Spleen (tissue), 11 donors: ENCODE data around the gene CDK12. TPM values are rescaled to one million over a fixed set of nuclear protein-coding genes. Genes with fewer than 3 reads are reported as not detected.

ENCODE experiments used
- DNase-seq: peaks from one replicate; pipeline ENCODE4 v3.0.0-alpha.2; 2020
- H3K27ac ChIP-seq, 8 donors: fragments of 200-600 bp; sonication (generic) in 7 of 8; 1 replicate in 4 of 8; 2 replicates in 4 of 8; pipeline versions ENCODE4 v1.5.0 to v1.8.0; 2016 to 2021; ENCODE audit warnings: inconsistent platforms in 4 of 8, mild to moderate bottlenecking in 4 of 8, moderate library complexity in 1 of 8
- H3K27me3 ChIP-seq, 7 donors: fragments of 200-600 bp; sonication (generic) in 6 of 7; replicated peaks in 1 of 7; 1 replicate in 4 of 7; 2 replicates in 3 of 7; pipeline versions ENCODE4 v1.5.0 to v1.8.0; 2016 to 2021; ENCODE audit warnings: inconsistent platforms in 3 of 7, mild to moderate bottlenecking in 1 of 7
- H3K36me3 ChIP-seq, 6 donors: fragments of 200-600 bp; sonication (generic) in 5 of 6; 1 replicate in 4 of 6; 2 replicates in 2 of 6; pipeline versions ENCODE4 v1.5.0 to v1.8.0; 2016 to 2021; ENCODE audit warnings: inconsistent platforms in 2 of 6
- H3K4me1 ChIP-seq, 6 donors: fragments of 200-600 bp; sonication (generic) in 5 of 6; 1 replicate in 3 of 6; 2 replicates in 3 of 6; pipeline versions ENCODE4 v1.5.0 to v1.8.0; 2016 to 2021; ENCODE audit warnings: inconsistent platforms in 3 of 6
- H3K4me3 ChIP-seq, 8 donors: fragments of 200-600 bp; sonication (generic) in 7 of 8; 1 replicate in 4 of 8; 2 replicates in 4 of 8; pipeline versions ENCODE4 v1.5.0 to v1.8.0; 2016 to 2021; ENCODE audit warnings: inconsistent platforms in 4 of 8, mild to moderate bottlenecking in 4 of 8, moderate library complexity in 2 of 8
- H3K9me3 ChIP-seq, 8 donors: fragments of 200-600 bp; sonication (generic) in 7 of 8; 1 replicate in 4 of 8; 2 replicates in 4 of 8; pipeline versions ENCODE4 v1.5.0 to v1.8.0; 2016 to 2021; ENCODE audit warnings: inconsistent platforms in 4 of 8
- CTCF ChIP-seq, 11 experiments: fragments of 200-600 bp in 7 of 11; fragments of 450-650 bp in 4 of 11; sonication (generic) in 4 of 11; IDR thresholded peaks in 8 of 11; conservative IDR thresholded peaks in 3 of 11; 1 replicate in 7 of 11; 2 replicates in 4 of 11; pipeline versions ENCODE4 v1.4.0 to v1.8.0; 2016 to 2021; ENCODE audit warnings: antibody characterized with exemption in 11 of 11, inconsistent platforms in 4 of 11, mild to moderate bottlenecking in 1 of 11
- POLR2A ChIP-seq, 3 donors: fragments of 450-650 bp; IDR thresholded peaks; one replicate each; pipeline ENCODE4 v1.5.1; 2017; ENCODE audit warnings: antibody characterized with exemption in 3 of 3, mild to moderate bottlenecking in 1 of 3
- POLR2AphosphoS5 ChIP-seq, 3 donors: sonication (generic); formaldehyde crosslinking; IDR thresholded peaks; one replicate each; pipeline ENCODE4 v1.5.1; 2017; ENCODE audit warnings: antibody characterized with exemption in 3 of 3
- WGBS, 5 donors: extraction: QIAGEN DNeasy Blood & Tissue Kit in 3 of 5; methylation state at CpG; one replicate each; pipeline versions ENCODE4 v1.1.5 to v1.1.7; 2013 to 2018; 5-methylcytosine and 5-hydroxymethylcytosine counted together
- intact Hi-C: fragments of 100-400 bp; cut with DNase I; formaldehyde crosslinking; loops from one replicate; pipeline ENCODE4 v1.15.0; 2023; ENCODE audit warnings: low total_unique reads
- polyA plus RNA-seq, 3 donors: library from polyadenylated mRNA; stranded (reverse); fragments of 200-250 nt; gene quantifications; one replicate each; pipeline ENCODE4 v1.2.1, GENCODE V29; 2013
- total RNA-seq, 7 donors: library from RNA; depleted of rRNA in 3 of 7; stranded (reverse); fragments of >200 nt in 3 of 7; fragmentation: NEBNext Ultra II Directional in 4 of 7; extraction: Animal tissue kit (Norgen Biotek cat#: 25700) in 4 of 7; gene quantifications; one replicate each; pipeline versions ENCODE4 v1.1.0 to v1.2.1, GENCODE V29; 2016 to 2021
- donor health status: healthy with polysubstance abuse.
- donor health status: DM: no; HTN: no; CAD: no; lungs with moderate emphysema.
- donor health status: DM: no; HTN: no; CAD: no.
- donor health status: Bipolar disorder and iron deficiency.
- donor health status: healthy.
- donor health status: DM: no; HTN: no; CAD: no.
- donor health status: DM: yes; HTN: yes; CAD: no.

CDK12 gene
- total and polyA plus RNA-seq, 10 donors = 6.9 to 88.1 (median 72.7) TPM

GRCh38 chr17:39566094-39566850 lies 105.0 kb downstream of the CDK12 start:
- TF ChIP-seq CTCF (IDR thresholded peaks at IDR 0.05 in 8 of 11, conservative IDR thresholded peaks at IDR 0.05 in 3 of 11) (no peak), POLR2A (IDR thresholded peaks at IDR 0.05) (no peak), POLR2AphosphoS5 (IDR thresholded peaks at IDR 0.05) (no peak)
- 89 to 97% (median 91%) methylated on average over 11 of the region's 11 CpGs for WGBS, 5 donors
- Histone ChIP-seq H3K27me3 (no peaks in the 10 kb centered on the region), H3K36me3 (peaks cover 0 to 98% (median 32%) of the 10 kb centered on the region in 6 donors), H3K9me3 (peaks cover 0 to 8% (median 6%) of the 10 kb centered on the region in 8 donors), H3K4me1 (no peaks in the 10 kb centered on the region), H3K4me3 (no peak overlapping the region), H3K27ac (no peak overlapping the region)
- no peak for DNase-seq
- intact Hi-C loops = no loop called here

- Histone ChIP-seq H3K4me3 (no peak overlapping the region), H3K27me3 (peaks cover 0 to 7% (median 2%) of the 10 kb centered on the region in 7 donors), H3K9me3 (peaks cover 0 to 11% (median 10%) of the 10 kb centered on the region in 8 donors), H3K36me3 (peaks cover 0 to 90% (median 32%) of the 10 kb centered on the region in 6 donors), H3K4me1 (peaks cover 5 to 14% (median 9%) of the 10 kb centered on the region in 6 donors), H3K27ac (no peak overlapping the region)
- DNase-seq = no peak
- TF ChIP-seq CTCF (IDR thresholded peaks at IDR 0.05 in 8 of 11, conservative IDR thresholded peaks at IDR 0.05 in 3 of 11) (no peak), POLR2A (IDR thresholded peaks at IDR 0.05) (no peak), POLR2AphosphoS5 (IDR thresholded peaks at IDR 0.05) (no peak)
- 91 to 95% (median 93%) methylated on average over 9 of the region's 9 CpGs for WGBS, 5 donors
- intact Hi-C loops = no loop called here
Observed at GRCh38 chr17:39568702-39569101, 107.4 kb downstream of the CDK12 start.

GRCh38 chr17:39569126-39569525 lies 107.8 kb downstream of the CDK12 start:
- peaks cover 0 to 11% (median 10%) of the 10 kb centered on the region in 8 donors for H3K9me3 ChIP-seq
- TF ChIP-seq POLR2A (IDR thresholded peaks at IDR 0.05) = no peak
- no peak for TF ChIP-seq POLR2AphosphoS5 (IDR thresholded peaks at IDR 0.05)
- no peak for TF ChIP-seq CTCF (IDR thresholded peaks at IDR 0.05 in 8 of 11, conservative IDR thresholded peaks at IDR 0.05 in 3 of 11)
- peaks cover 5 to 18% (median 12%) of the 10 kb centered on the region in 6 donors for H3K4me1 ChIP-seq
- no peak overlapping the region for H3K4me3 ChIP-seq
- H3K36me3 ChIP-seq = peaks cover 0 to 86% (median 32%) of the 10 kb centered on the region in 6 donors
- DNase-seq = no peak
- peaks cover 0 to 11% (median 3%) of the 10 kb centered on the region in 7 donors for H3K27me3 ChIP-seq
- H3K27ac ChIP-seq = no peak overlapping the region
- WGBS, 5 donors = 32 to 72% (median 53%) methylated on average over 1 of the region's 1 CpG
- intact Hi-C loops = no loop called here

GRCh38 chr17:39572121-39572520 lies 110.8 kb downstream of the CDK12 start:
- Histone ChIP-seq H3K9me3 (peaks cover 0 to 11% (median 10%) of the 10 kb centered on the region in 8 donors), H3K27me3 (peaks cover 0 to 12% (median 3%) of the 10 kb centered on the region in 7 donors), H3K4me1 (peaks cover 5 to 22% (median 14%) of the 10 kb centered on the region in 6 donors), H3K27ac (no peak overlapping the region), H3K36me3 (peaks cover 0 to 56% (median 14%) of the 10 kb centered on the region in 6 donors), H3K4me3 (no peak overlapping the region)
- DNase-seq = no peak
- WGBS, 5 donors = 81 to 96% (median 86%) methylated on average over 2 of the region's 2 CpGs
- intact Hi-C loops = no loop called here
- TF ChIP-seq CTCF (IDR thresholded peaks at IDR 0.05 in 8 of 11, conservative IDR thresholded peaks at IDR 0.05 in 3 of 11) = no peak
- no peak for TF ChIP-seq POLR2A (IDR thresholded peaks at IDR 0.05)
- no peak for TF ChIP-seq POLR2AphosphoS5 (IDR thresholded peaks at IDR 0.05)
